ENCODE results near the gene MYO1C. TPM values are rescaled to one million over a fixed set of nuclear protein-coding genes. Genes with fewer than 3 reads are reported as not detected.
A peak's percentile ranks its signal among the peaks of the same experiment; 100 is the strongest.

MYO1C gene
- total and polyA plus RNA-seq, 9 of the 15 experiments (the other 6 are each of a cell fraction or from before 2014, with no cell fraction given), result 0.46 to 32.5 (median 11.6) TPM

GRCh38 chr17:1462164-1463112 lies 30.0 kb downstream of the MYO1C start:
- peaks cover 4% of the 10 kb centered on the region; the same call in 1 of the 3 replicates for H3K36me3 ChIP-seq (ENCODE audit: control insufficient read depth, insufficient read depth, low read length)
- H3K9me3 ChIP-seq (replicated peaks; ENCODE audit: control insufficient read depth, insufficient read depth, low read depth, low read length), result no peaks in the 10 kb centered on the region
- no peaks in the 10 kb centered on the region for H3K27me3 ChIP-seq (ENCODE audit: control insufficient read depth in 2 of 2, insufficient read depth in 2 of 2, low read length in 2 of 2)
- no peak overlapping the region; the same call in 1 of the 2 replicates for H3K4me2 ChIP-seq (ENCODE audit: insufficient read depth, low read length)
- in situ Hi-C loops (cut with MboI), result no loop called here
- H3K79me2 ChIP-seq (ENCODE audit: control insufficient read depth, insufficient read depth, low read length), result no peaks in the 10 kb centered on the region
- CTCF ChIA-PET (ENCODE audit: low intra/inter-chr PET ratio), result interaction anchor here (0.7 kb wide), 1 partner anchor 42 kb away, joined by 3 read pairs; no protein-coding TSS in a partner anchor
- no peak overlapping the region for H3K27ac ChIP-seq (ENCODE audit: extremely low read depth, low read depth, low read length)
- WGBS (ENCODE audit: insufficient coverage, low coverage, missing lambda C conversion rate), result 49% methylated on average over 29 of the region's 33 CpGs
- peaks cover 10 to 18% of the 10 kb centered on the region in 2 experiments; a peak in 3 of 5 replicates for H3K4me1 ChIP-seq (replicated peaks in 1 of 2; ENCODE audit: control insufficient read depth in 2 of 2, insufficient read depth in 2 of 2, low read length in 2 of 2)
- ATAC-seq (peak; percentile 49; the same call in 2 of the 3 replicates), FAIRE-seq (peak; percentile 6), DNase-seq (ENCODE audit: extremely low read depth in 1 of 4, low spot score in 3 of 4) (peak in 1 of 4 experiments; percentile 22)
- no peak overlapping the region for H2AFZ ChIP-seq (ENCODE audit: low read depth, low read length)
- no TSS peak for BruUV-seq (replicated peaks)
- intact Hi-C loops (cut with micrococcal nuclease), result no loop called here
- peak overlapping the region in 1 of 2 experiments; percentile 31; a peak in 1 of 4 replicates for H3K9ac ChIP-seq (ENCODE audit: insufficient read depth in 1 of 2, low read depth in 2 of 2, low read length in 2 of 2)
- no peaks in the 10 kb centered on the region for H4K20me1 ChIP-seq (replicated peaks; ENCODE audit: control insufficient read depth, insufficient read depth, low read length)
- H3K4me3 ChIP-seq, result no peak overlapping the region
- H3K9me1 ChIP-seq (ENCODE audit: control insufficient read depth, insufficient read depth, low read length), result no peaks in the 10 kb centered on the region
- POLR2A ChIA-PET, result interaction anchor here (0.6 to 1.5 kb wide), 11 partner anchors 9 to 346 kb away, joined by 3 to 6 read pairs (median 3); partner anchors contain the start of gene MYO1C
- TF ChIP-seq E2F6 (IDR thresholded peaks at IDR 0.05; ENCODE audit: borderline replicate concordance in 1 of 2, extremely low read depth in 1 of 2, insufficient read depth in 1 of 2, insufficient read length in 1 of 2, low read depth in 1 of 2, low read length in 1 of 2, poor library complexity in 1 of 2, severe bottlenecking in 1 of 2) (peak in 1 of 2 experiments; percentile 83), MYC (IDR thresholded peaks at IDR 0.05; ENCODE audit: low read depth, low read length) (0 out of 2 replicates have a peak, but pooled peaks have one; percentile 0), MYC (CRISPR knock-in tag; IDR thresholded peaks at IDR 0.05; ENCODE audit: borderline replicate concordance, low read depth) (no peak), MGA (IDR thresholded peaks at IDR 0.05) (peak; percentile 36; the same call in 1 of the 2 replicates), POLR2G (IDR thresholded peaks at IDR 0.05; ENCODE audit: low read depth, low read length) (0 out of 2 replicates have a peak, but pooled peaks have one; percentile 28)
